ENCODE results near the gene ATP2B2.

The ATP2B2 gene

DNA sequence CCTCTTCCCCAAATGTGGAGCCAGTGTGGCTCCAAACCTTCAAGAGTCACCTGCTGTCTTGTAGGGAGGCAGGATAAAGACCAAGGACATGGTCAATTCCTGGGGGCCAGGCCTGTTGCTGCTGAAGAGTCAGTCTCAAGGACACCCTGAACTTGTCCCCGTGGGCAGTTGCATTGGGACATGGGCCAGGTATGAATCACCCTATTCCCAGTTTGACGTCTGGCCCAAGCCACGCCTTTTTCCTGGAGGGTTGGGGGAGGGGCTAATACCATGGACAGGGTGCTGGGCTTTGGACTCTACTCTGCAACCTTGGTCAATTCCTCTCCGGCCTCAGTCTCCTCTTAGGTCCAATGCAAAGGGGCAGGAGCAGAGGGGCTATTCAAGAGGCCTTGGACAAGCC, 10.4 kb downstream of the ATP2B2 start:
- no peak for DNase-seq (ENCODE audit: low read depth in 3 of 3)

DNA sequence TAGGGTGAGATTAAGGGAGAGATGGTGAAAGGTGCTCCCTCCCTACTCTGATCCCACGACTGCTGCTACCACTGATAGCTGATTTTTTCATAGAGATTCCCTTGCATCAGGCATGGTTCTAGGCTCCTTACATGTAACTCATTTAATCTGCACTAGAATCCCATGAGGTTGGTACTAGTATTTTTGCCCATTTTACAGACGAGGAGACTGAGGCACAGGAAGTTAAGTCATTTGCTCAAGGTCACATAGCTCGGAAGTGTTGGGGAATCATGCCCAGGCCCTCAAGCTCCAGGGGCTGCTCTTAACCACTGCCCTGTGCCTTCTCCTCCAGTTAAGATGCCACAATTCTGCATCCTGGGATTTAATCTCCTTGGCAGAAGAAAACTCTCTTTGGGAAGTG, 11.2 kb downstream of the ATP2B2 start:
- no peak for DNase-seq (ENCODE audit: low read depth in 3 of 3)

DNA sequence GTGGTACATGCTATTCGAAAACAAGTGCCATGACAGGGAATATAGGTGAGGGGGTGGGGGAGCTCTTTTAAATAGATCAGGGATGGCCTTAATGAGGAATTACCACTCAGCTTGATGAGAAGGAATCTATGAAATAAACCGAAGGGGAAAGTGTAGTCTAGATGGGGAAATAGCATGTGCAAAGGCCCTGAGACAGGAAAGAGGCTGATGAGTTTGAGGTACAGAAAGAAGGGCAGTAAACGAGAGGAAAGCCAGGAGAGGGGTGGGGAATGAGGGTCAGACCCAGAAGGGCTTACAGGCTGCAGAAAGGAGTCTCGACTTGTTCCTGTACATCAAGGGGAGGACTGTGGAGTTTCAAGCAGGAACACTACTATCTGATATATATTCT, 12.2 kb downstream of the ATP2B2 start:
- no peak for DNase-seq (ENCODE audit: low read depth in 3 of 3)

DNA sequence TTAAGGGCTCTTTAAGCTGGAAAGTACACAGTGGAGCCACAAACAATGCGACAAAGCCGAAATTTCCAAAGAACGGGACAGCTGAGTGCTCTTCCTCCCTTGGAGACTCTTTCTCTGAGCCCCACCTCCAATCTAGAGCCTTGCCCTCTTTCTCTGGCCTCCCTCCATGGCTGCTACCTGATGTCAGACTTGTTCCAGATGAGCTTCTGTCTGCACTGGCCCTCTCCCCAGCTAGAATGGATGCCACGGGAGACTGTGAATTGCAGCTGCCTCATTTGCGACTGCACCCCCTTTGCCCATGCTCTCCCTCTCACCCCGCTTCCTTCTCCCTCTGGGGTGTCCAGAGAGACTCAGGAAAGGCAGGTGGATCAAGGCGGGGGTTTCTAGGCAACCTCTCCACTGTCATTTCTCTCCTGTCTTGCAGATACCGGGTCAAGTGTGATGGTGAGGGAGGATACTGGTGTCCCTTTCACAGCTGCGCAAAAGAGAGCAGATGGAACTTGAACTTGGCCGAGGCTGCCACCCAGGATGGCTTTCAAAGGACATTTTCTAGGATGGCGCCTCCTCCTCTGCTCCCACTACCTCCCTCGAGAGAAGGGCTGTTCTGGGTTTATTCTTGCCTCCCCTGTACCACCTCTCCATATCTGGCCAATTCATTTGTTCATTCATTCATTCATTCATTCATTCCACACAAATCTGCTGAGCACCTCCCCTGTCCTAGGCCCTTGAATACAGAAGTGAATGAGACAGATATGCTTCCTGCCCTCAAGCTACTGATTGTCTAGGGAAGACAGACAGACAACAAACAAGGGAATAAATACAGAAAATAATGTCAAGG, 12.8 kb downstream of the ATP2B2 start:
- DNase-seq (ENCODE audit: low read depth in 3 of 3) = no peak

DNA sequence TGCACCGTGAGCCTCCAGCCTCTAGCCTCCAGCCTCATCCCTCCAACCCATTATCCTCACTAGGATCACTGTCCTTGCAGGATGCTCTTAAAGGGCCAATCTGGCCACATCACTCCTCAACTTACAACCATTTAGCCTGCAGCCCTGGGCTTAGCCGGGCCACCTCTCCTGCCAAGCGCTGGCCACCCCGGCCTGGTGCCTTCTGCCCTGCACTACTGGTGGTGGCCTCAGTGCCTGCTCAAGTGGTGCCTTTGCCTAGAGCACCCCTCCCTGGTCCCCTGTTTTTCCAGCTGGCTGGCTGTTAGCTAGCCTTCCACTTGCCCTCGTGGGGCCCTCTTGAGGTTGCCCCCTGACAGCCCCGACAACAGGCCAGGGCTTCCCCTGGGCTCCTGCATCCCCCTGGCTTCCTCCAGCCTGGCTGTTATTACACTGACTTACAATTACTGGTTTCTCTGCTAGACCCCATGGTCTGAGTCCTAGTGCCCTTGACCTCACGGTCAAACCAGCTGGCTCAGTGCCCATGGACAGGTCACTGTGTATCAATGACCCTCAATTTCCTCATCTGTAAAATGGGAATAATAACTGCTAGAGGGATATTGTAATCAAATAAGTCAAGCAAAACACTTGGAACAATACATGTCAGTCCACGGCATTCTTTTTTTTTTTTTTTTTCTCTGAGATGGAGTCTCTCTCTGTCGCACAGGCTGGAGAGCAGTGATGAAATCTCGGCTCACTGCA, 15.5 kb downstream of the ATP2B2 start:
- DNase-seq (ENCODE audit: low read depth in 3 of 3) = no peak

DNA sequence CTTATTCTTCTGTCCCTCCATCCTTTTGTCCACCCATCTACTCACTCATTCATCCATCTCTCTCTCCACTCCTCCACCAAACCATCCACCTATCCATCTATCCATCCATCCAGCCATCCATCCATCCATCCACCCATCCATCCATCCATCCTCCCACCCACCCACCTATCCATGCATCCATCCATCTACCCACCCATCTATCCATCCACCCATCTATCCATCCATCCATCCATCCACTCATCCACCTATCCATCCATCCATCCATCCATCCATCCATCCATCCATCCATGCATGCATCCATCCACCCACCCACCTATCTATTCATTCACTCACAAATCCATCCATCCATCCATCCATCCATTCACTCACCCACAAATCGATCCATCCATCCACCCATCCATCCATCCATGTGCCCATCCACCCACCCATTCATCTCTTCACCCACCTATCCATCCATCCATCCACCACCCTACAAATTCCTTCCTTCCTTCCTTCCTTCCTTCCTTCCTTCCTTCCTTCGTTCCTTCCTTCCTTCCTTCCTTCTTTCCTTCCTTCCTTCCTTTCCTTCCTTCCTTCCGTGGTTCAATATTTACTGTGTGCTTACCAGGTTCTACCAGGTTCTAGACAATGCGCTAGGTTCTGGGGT, 17.3 kb downstream of the ATP2B2 start:
- no peak for DNase-seq (ENCODE audit: low read depth in 3 of 3)

DNA sequence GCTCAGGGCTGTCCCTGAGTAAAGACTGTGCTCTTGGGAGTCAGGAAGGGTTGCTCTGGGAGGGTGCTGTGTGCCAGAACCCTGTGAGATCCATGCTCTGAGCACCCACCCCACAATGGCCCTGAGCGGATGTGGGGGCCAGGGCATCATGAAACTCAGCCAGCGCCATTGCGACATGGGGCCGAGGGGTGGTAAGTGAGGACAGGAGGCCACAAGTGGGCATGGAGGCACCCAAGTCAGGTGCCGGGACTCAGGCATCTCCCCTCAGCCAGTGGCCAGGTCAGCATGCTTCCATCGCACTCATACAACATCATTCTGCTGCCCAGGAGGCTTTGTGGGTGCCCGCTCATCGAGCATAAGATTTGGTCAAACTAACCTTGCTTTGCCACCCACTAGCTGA, 19.6 kb downstream of the ATP2B2 start:
- no peak for DNase-seq (ENCODE audit: low read depth in 3 of 3)

DNA sequence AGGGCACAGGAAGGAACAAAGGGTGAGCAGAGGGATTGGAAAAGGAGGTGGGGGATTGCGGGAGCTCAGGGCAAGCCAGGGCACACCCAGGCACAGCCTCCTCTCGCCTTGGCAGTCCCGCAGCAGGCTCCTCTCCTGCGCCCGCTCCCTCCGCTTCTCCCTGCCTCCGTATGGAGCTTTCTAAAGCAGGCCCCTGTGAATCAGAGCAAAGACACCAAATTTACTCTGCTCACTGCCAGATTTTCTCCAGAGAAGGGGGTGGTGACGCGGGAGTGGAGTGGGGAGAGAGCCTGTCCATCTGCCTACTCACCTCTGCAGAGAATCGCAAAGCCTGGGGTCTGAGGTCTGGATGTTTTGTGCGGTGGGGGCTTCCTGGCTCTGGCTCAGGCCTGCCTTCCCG, 20.0 kb downstream of the ATP2B2 start:
- no peak for DNase-seq (ENCODE audit: low read depth in 3 of 3)

DNA sequence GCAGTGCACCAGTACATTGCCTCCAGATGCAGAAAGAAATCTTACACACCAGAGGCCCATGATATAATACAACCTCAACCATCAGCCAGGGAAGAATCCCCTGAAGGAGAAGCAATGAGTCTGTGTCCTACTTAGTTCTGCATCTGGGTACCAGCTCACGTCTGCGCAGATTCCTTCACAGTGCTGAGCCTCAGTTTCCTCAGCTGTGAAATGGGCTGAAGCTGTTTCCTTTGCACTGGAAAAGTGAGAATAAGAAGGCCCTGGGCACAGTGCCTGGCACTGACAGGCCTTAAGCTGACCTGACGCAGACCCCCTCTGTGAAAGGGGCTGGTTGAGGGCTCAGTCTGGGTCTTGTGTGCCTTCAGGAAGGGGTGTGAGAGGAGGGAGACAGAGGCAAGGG, 20.7 kb downstream of the ATP2B2 start:
- no peak for DNase-seq (ENCODE audit: low read depth in 3 of 3)

DNA sequence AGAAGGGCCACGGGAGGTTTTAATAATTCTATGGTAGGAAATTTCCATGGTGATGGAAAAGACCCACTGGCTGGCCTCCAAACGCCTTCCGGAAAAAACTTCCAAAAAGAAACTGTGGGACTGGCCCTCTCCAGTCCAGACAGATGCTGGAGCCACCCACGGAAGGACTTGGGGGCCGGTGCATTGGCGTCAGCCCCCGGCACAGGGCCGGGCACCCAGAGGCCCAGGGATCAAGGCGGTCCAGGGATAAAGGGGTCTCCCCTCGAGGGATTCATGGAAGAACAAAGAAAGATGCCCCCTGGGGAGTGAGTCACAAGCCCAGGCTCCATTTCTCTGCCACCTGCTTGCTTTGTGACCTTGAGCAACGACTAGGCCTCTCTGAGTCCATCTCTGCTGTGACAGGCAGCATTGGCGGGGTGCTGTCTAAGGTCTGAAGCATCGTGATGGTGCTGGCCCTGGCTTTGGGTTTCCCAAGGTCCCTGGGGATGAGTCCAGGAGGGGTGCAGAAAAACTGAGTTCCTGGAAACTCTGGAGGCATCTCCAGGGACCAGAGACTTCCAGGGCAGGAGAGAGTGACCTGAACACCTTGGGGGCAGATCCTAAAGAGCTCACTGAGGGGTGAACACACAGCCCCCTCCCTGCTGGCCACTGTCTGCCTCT, 21.6 kb downstream of the ATP2B2 start:
- no peak for DNase-seq (ENCODE audit: low read depth in 3 of 3)

DNA sequence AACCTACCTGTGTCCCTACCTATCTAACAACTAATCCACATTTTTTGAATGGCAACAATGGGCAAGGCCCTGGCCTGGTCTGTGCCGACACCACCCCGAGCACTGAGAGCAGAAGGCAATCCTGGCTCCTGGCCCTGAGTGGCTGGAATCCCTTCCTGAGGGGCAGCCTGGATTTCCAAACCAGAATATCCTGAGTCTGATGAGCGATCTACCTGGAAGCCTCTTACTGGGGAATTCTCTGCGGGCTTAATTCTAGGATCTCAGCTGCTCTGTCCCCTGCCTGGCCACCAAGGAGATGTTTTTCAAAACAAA, 22.1 kb downstream of the ATP2B2 start:
- no peak for DNase-seq (ENCODE audit: low read depth in 3 of 3)

DNA sequence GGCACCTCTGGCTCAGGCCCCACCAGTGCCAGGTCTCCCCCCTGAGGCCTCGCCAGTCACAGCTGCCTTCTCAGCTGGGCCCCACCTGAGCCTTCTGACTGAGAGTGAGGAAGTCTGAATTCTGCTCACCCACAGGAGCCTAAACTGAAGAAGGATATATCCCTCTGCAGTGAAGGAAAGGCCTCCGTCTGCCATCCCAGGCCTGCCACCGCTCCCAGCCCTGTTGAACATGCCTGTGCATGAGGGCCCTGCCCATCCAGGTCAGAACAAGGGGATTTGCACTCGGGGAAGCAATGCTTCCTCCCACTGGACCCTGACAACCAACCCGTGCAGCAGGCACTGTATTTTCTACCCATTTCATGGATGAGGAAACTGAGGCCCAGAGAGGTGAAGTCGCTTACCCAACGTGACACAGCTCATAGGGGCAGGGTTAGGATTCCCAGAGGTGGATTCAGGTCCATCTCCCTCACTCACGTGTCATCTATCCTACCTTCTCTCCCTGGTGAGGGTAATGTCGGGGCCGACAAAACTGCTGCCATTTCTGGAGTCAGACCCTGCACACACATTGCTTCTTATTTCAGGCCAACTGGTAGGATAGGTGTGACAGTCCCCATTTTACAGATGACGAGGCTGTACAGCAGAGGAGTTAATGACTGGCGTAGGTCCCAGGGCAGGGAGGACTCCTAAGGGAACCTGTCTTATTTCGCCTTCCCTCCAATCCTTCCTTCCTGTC, 22.6 kb downstream of the ATP2B2 start:
- DNase-seq (ENCODE audit: low read depth in 3 of 3) = no peak

DNA sequence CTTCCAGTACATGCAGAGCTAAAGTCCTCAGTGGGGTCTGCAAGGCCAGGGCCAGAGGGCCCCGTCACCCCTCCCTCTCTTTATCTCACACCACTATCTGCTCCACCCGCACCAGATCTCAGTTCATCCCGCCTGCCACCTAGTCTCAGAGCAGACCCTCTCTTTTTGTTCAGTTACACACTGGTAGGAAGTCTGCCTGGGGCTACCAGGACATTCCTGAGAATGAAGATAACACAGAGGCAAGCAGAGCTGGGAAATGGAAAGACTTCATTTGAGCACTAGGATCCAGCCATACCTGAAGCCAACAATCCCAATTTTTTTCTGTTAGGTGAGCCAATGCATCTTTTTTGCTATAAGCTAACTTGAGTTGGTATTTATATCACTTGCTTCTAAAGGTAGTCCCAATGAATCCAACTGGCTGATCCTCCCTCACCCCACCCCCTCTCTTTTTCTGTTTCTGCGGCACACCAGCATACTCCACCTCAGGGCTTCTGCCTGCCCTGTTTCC, 24.5 kb downstream of the ATP2B2 start:
- DNase-seq (ENCODE audit: low read depth in 3 of 3) = no peak

DNA sequence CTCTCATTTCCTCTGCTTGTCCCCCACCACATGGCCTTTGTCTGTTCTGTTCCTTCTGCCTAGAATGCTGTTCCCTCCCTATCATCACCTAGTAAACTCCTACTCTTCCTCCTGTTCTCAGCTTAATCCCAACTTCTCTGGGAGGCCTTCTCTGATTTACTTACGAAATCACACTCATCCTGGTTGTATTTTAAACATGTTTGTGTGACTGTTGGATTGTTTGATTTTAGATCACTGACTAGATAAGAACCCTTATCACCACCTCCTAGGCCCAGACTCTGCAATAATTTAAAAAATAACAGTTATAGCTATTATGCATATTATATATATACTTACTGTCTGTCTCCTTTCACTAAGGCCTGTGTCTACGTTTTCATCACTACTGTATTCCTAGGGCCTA, 26.1 kb downstream of the ATP2B2 start:
- DNase-seq (ENCODE audit: low read depth in 3 of 3) = no peak

DNA sequence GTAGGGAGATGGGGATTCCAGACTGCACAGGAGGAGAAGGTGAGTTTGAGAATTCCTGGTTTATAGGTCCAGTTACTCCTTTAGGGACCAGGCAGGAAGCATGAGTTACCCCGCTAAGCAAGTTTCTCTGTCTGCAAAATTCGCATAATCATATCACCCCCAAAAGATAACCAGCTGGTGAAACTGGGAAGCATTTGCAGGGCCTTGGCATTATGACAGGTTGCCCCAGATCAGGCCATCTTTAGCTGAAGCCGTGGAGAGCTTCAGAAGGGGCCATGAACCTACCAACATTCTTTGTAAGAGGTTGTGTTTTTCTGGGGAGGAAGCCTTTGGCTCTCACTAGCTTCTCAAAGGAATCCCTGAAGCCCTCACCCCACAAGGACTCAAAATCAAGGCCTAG, 29.4 kb downstream of the ATP2B2 start:
- no peak for DNase-seq (ENCODE audit: low read depth in 3 of 3)

DNA sequence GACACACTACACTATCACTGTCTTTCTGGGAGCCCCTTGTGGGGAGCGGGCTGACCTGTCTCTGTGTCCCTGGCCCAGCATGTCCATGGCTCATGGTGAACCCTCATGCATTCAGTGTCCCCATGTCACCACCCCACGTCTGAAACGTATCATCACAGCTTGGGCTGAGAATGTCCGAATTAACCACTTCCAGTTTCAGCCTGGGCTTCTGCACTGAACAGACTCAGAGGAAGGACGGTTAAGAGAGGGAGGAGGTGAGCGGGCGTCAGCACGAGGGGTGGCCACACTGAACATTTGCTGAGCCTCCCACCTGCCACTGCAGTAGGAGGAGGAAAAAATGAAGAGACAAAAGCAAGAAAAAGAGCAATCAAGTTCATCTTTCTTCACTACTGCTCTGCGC, 30.5 kb downstream of the ATP2B2 start:
- no peak for DNase-seq (ENCODE audit: low read depth in 3 of 3)

DNA sequence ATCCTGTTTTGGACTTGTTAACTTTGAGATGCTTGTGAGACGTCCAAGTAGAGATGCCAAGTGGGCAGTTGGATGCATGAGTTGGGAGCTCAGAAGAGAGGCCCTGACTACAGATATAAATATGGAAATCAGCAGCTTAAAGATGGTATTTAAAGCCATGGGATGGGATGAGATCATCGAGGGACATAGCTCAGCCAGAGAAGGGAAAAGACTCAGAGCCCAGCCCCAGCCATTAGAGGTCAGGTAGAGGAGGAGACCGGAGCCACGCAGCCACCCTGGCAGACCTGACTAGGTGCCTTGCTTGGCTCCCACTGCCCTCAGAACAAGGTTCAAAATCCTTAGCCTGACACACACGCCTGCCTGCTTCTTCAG, 31.1 kb downstream of the ATP2B2 start:
- DNase-seq (ENCODE audit: low read depth in 3 of 3) = no peak

DNA sequence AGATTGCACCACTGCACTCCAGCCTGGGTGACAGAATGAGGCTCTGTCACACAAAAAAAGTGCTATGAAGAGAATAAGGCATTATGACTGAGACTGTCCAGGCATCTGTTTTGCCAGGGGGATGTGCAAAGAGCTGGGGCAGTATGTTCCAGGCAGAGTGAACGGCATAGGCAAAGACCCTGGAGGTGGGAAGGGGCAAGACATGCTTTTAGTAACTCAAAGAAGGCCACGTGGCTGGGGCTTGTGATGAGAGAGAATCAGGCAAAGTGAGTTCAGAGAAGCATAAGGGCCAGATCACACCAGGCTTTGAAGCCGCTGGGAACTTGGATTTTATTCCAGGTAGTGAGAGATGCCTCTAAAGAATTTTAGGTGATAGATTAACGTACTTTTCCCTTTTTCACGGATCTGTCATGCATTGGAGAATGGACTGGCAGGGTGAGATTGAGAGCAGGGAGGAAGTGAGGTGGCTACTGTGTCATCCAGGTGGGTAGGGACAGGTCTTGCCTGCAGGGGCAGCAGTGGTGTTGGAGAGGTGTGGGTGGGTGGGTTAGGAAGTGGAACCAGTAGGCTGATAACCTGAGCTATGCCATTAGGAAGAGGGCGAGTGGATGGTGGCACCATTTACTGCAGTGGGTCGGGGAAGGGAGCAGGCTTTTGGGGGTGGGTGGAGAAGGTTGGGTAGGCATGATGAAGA, 31.7 kb downstream of the ATP2B2 start:
- DNase-seq (ENCODE audit: low read depth in 3 of 3) = no peak

DNA sequence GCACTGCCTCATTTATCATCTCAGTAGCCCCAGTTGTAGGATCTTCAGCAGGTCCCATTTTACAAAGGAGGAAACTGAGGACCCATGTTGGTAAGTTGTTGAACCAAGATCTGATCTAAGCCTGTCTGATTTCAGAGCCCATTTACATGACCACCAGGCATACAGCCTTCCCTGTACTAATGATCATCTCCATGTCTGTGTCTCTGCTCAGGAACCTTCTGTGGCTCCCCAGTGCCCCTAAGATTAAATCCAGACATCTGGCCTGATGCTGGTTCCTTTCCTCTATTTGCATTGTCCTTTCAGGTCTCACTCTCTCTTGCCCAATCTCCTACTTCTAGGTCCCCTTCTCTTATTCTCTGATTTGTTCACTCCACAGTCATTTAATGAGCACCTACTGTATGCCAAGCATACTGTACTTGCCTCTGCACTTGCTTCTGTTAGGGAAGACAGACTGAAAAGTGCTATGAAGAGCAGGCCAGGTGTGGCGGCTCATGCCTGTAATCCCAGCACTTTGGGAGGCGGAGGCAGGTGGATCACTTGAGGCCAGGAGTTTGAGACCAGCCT, 32.4 kb downstream of the ATP2B2 start:
- no peak for DNase-seq (ENCODE audit: low read depth in 3 of 3)

DNA sequence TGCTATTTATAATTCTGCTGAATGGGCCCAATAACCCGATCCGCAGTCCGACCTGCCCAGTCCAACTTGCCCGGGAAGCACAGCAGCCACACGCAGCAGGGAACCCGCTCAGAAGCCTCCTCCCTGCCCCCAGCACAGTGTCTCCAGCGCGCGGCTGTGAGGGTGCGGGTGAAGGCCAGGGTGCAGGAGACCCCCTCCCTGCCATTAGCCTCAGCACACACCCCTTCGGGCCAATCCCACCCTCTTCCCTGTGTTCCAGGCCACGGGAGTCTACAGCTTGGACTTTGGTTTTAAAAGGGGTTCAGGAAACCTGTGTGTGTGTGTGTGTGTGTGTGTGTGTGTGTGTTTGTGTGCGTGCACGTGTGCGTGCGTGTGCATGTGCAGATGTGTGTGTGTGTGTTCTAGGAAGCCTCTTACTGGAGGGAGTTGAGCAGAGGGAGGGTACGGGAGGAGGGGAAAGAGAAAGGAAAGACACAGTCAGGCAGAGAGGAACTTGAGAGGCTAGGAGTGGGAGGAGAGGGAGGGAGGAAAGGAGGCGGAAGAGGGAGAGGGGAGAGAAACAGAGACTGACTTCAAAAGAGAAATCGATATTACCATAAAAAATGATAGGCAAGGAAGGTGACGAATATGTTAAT, 34.2 kb downstream of the ATP2B2 start:
- no peak for DNase-seq (ENCODE audit: low read depth in 3 of 3)
